K562 (cell line): Measurements from ENCODE around the gene GPR15LG. TPM values are rescaled to one million over a fixed set of nuclear protein-coding genes. Genes with fewer than 3 reads are reported as not detected.
A peak's percentile ranks its signal among the peaks of the same experiment; 100 is the strongest.

Experiments
- ATAC-seq: fragments of 200-7000 bp; cut with Tn5 transposase; 3 replicates; pipeline ENCODE4 v1.9.1; 2020; ENCODE audit warnings: moderate library complexity
- BruUV-seq: library from RNA; stranded (reverse); fragments of 400-500 nt; replicated peaks from 2 replicates; lab custom pipeline; 2021; lab: Mats Ljungman, UMichigan
- CTCF ChIA-PET: fragments of 300-600 bp; formaldehyde crosslinking; extraction: SDS; loops from one replicate; lab custom pipeline; 2021; ENCODE audit warnings: low intra/inter-chr PET ratio; lab: Yijun Ruan, JAX
- POLR2A ChIA-PET: fragments of 300-600, 350-650 bp; sonication (Branson Sonifier 250); formaldehyde crosslinking; extraction: SDS; loops from one replicate; lab custom pipeline; 2021; ENCODE audit warnings: antibody characterized with exemption, inconsistent platforms; lab: Yijun Ruan, JAX
- DNase-seq, 4 experiments: peaks; one replicate each; pipeline versions ENCODE4 v3.0.0 to v3.0.0-alpha.2; 2011 to 2018; ENCODE audit warnings: low spot score in 3 of 4, mixed read lengths in 3 of 4; ENCODE audit errors: extremely low read depth in 1 of 4
- FAIRE-seq: peaks from 2 replicates; lab custom pipeline; 2011; peaks lifted over from hg19 to GRCh38; lab: Jason Lieb, UNC
- H2AFZ ChIP-seq: 2 replicates; pipeline ENCODE4 v1.6.0; 2011; ENCODE audit warnings: low read depth, low read length, control low read depth, inconsistent platforms
- H3K27ac ChIP-seq: fragments of 200-600 bp; 3 replicates; pipeline ENCODE4 v1.8.0; 2011; ENCODE audit warnings: low read depth, mild to moderate bottlenecking, control low read depth, inconsistent platforms, low read length, moderate library complexity, mixed read lengths; ENCODE audit errors: extremely low read depth
- H3K27me3 ChIP-seq, 2 experiments: fragments of 300-600 bp in 1 of 2; 2 replicates in 1 of 2; 3 replicates in 1 of 2; pipeline versions ENCODE4 v1.6.0 to v1.8.0; 2011; ENCODE audit warnings: inconsistent platforms in 2 of 2, low read length in 2 of 2, mild to moderate bottlenecking in 1 of 2, mixed read lengths in 1 of 2, moderate library complexity in 1 of 2; ENCODE audit not compliant: control insufficient read depth in 2 of 2, insufficient read depth in 2 of 2
- H3K36me3 ChIP-seq: fragments of 300-600 bp; 3 replicates; pipeline ENCODE4 v1.8.0; 2011; ENCODE audit warnings: mild to moderate bottlenecking, low read length, inconsistent platforms; ENCODE audit not compliant: control insufficient read depth, insufficient read depth
- H3K4me1 ChIP-seq, 2 experiments: fragments of 200-600 bp in 1 of 2; replicated peaks in 1 of 2; 2 replicates in 1 of 2; 3 replicates in 1 of 2; pipeline versions ENCODE4 v1.5.1 to v1.8.0; 2011; ENCODE audit warnings: inconsistent platforms in 2 of 2, low read length in 2 of 2, mild to moderate bottlenecking in 1 of 2, mixed read lengths in 1 of 2, moderate library complexity in 1 of 2; ENCODE audit not compliant: control insufficient read depth in 2 of 2, insufficient read depth in 2 of 2
- H3K4me2 ChIP-seq: 2 replicates; pipeline ENCODE4 v1.6.1; 2011; ENCODE audit warnings: low read length, control low read depth, inconsistent platforms, mixed read lengths; ENCODE audit not compliant: insufficient read depth
- H3K4me3 ChIP-seq: fragments of 200-600 bp; sonication (generic), shearing (Covaris generic); 2 replicates; pipeline ENCODE4 v1.5.1; 2016; ENCODE audit warnings: control low read depth, inconsistent platforms
- H3K79me2 ChIP-seq: fragments of 200-600 bp; 3 replicates; pipeline ENCODE4 v1.8.0; 2011; ENCODE audit warnings: low read length, inconsistent platforms; ENCODE audit not compliant: control insufficient read depth, insufficient read depth
- H3K9ac ChIP-seq, 2 experiments: 2 replicates each; pipeline versions ENCODE4 v1.6.0 to v1.6.1; 2011; ENCODE audit warnings: low read depth in 2 of 2, low read length in 2 of 2, control low read depth in 1 of 2, inconsistent platforms in 1 of 2, mild to moderate bottlenecking in 1 of 2, mixed read lengths in 1 of 2; ENCODE audit not compliant: insufficient read depth in 1 of 2
- H3K9me1 ChIP-seq: one replicate; pipeline ENCODE4 v1.6.0; 2011; ENCODE audit warnings: inconsistent platforms, mild to moderate bottlenecking, low read length, moderate library complexity; ENCODE audit not compliant: control insufficient read depth, insufficient read depth
- H3K9me3 ChIP-seq: replicated peaks from 2 replicates; pipeline ENCODE4 v1.5.1; 2011; ENCODE audit warnings: low read depth, low read length, inconsistent platforms; ENCODE audit not compliant: control insufficient read depth, insufficient read depth
- H4K20me1 ChIP-seq: replicated peaks from 2 replicates; pipeline ENCODE4 v1.6.1; 2011; ENCODE audit warnings: low read length, inconsistent platforms, mixed read lengths; ENCODE audit not compliant: control insufficient read depth, insufficient read depth
- C11orf30 ChIP-seq: fragments of 450-650 bp; IDR thresholded peaks from 2 replicates; pipeline ENCODE4 v1.6.1; 2016; ENCODE audit warnings: low read depth, mild to moderate bottlenecking
- FOXJ2 ChIP-seq: fragments of 200-800 bp; sonication (Bioruptor generic); IDR thresholded peaks from 2 replicates; pipeline ENCODE4 v1.6.1; 2016; ENCODE audit warnings: missing genetic modification characterization, missing compliant biosample characterization
- KAT8 ChIP-seq: fragments of 450-650 bp; IDR thresholded peaks from 2 replicates; pipeline ENCODE4 v1.6.1; 2016; ENCODE audit warnings: low read depth, mild to moderate bottlenecking
- POLR3G ChIP-seq: IDR thresholded peaks from 2 replicates; pipeline ENCODE4 v1.6.1; 2011; ENCODE audit not compliant: insufficient read length, insufficient replicate concordance; ENCODE audit errors: extremely low read depth
- PREB ChIP-seq: sonication (generic); formaldehyde crosslinking; IDR thresholded peaks from 2 replicates; pipeline ENCODE4 v1.8.1; 2023; ENCODE audit warnings: mild to moderate bottlenecking, missing genetic modification reagents
- RBM17 ChIP-seq: fragments of 200-400 bp; formaldehyde crosslinking; IDR thresholded peaks from 2 replicates; pipeline ENCODE4 v1.6.1; 2017; ENCODE audit warnings: low read depth, mild to moderate bottlenecking, low read length, borderline replicate concordance
- THRA ChIP-seq: fragments of 450-650 bp; IDR thresholded peaks from 2 replicates; pipeline ENCODE4 v1.6.1; 2017; ENCODE audit warnings: mild to moderate bottlenecking, moderate library complexity
- whole genome bisulfite sequencing: fragments of 100-300 bp; shearing (Covaris generic); methylation state at CpG from one replicate; pipeline ENCODE4 v1.1.6; 2016; ENCODE audit warnings: low coverage, mixed read lengths; ENCODE audit not compliant: insufficient coverage; ENCODE audit errors: missing lambda C conversion rate; 5-methylcytosine and 5-hydroxymethylcytosine counted together
- in situ Hi-C: fragments of 300-500 bp; cut with MboI; formaldehyde crosslinking; loops from 4 replicates; pipeline ENCODE4 v1.15.0; 2018; ENCODE audit warnings: inconsistent platforms, mixed read lengths
- intact Hi-C: fragments of 100-400 bp; cut with micrococcal nuclease; formaldehyde crosslinking; loops from 2 replicates; pipeline ENCODE4 v1.14.2; 2022
- polyA plus RNA-seq, 8 experiments: library from polyadenylated mRNA; depleted of rRNA in 4 of 8; stranded (reverse) in 5 of 8; unstranded in 3 of 8; fragments of >200 nt; fragmentation: Nextera tagmentation in 2 of 8; fragmentation: Illumina TruSeq in 1 of 8; extraction: Ambion mirVana in 2 of 8; extraction: Trizol in 1 of 8; gene quantifications; 2 replicates each; pipeline versions ENCODE4 v1.2.1 to v1.2.3, GENCODE V29; 2011 to 2014; ENCODE audit warnings: inconsistent platforms in 1 of 8, missing spikeins in 1 of 8
- total RNA-seq, 7 experiments: library from RNA; depleted of rRNA in 6 of 7; stranded (reverse); fragments of >200 nt in 6 of 7; fragmentation: Illumina TruSeq in 2 of 7; extraction: Trizol in 2 of 7; gene quantifications; 2 replicates each; pipeline versions ENCODE4 v1.2.1 to v1.2.3, GENCODE V29; 2011 to 2021; ENCODE audit warnings: low replicate concordance in 1 of 7

Gene GPR15LG
- total and polyA plus RNA-seq, 9 of the 15 experiments (the other 6 are each of a cell fraction or from before 2014, with no cell fraction given) = 0.51 TPM; not detected in 8

GRCh38 chr10:84184517-84184916, 10.9 kb downstream of the GPR15LG start:
- H3K4me3 ChIP-seq = no peak overlapping the region
- DNase-seq = peak in 1 of 4 experiments; percentile 35
- H4K20me1 ChIP-seq = no peaks in the 10 kb centered on the region; the same call in 1 of the 2 replicates
- POLR2A ChIA-PET = interaction anchor here (0.7 to 1.1 kb wide), 3 partner anchors 9 to 37 kb away, joined by 3 to 4 read pairs (median 3); no protein-coding TSS in a partner anchor
- no peak overlapping the region for H3K9ac ChIP-seq
- H3K79me2 ChIP-seq = no peaks in the 10 kb centered on the region
- in situ Hi-C loops = no loop called here
- no peak overlapping the region for H2AFZ ChIP-seq
- H3K9me3 ChIP-seq = no peaks in the 10 kb centered on the region
- no peaks in the 10 kb centered on the region for H3K9me1 ChIP-seq
- TF ChIP-seq FOXJ2 (tag) = no peak
- TF ChIP-seq THRA = no peak
- TF ChIP-seq KAT8 = no peak
- TF ChIP-seq POLR3G = no peak
- no peak for TF ChIP-seq PREB (CRISPR knock-in tag)
- no peak for TF ChIP-seq RBM17
- no peak for TF ChIP-seq C11orf30
- intact Hi-C loops = no loop called here
- BruUV-seq = no TSS peak
- no peak for FAIRE-seq
- no peaks in the 10 kb centered on the region for H3K36me3 ChIP-seq
- CTCF ChIA-PET = no interaction called here
- ATAC-seq = peak; percentile 67
- H3K27me3 ChIP-seq = peaks cover 1 to 44% of the 10 kb centered on the region in 2 experiments; a peak in 4 of 5 replicates
- WGBS = 0% methylated on average over 4 of the region's 4 CpGs
- no peak overlapping the region for H3K27ac ChIP-seq
- no peaks in the 10 kb centered on the region for H3K4me1 ChIP-seq
- no peak overlapping the region for H3K4me2 ChIP-seq
